ENCODE measurements around the gene SULT6B1.
A peak's percentile ranks its signal among the peaks of the same experiment; 100 is the strongest.

Gene SULT6B1

DNA sequence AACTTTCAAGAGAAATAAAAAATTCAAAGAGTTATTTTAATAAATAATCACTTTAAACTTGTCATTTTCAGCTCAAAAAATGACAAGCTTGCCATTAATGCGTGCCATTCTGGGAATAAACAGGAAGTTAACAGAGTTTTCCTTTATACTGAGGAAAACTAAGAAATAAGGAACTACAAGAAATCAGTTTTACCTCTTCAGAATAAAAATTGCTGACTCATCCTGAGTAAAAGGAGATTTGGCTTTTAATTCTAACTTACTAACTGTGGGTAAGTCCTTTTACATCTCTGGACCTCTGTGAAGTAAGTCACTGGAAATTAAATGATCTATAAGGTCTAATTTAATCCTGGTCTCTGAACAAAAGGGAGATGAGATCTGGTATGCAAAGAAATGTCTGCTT is 26.8 kb upstream of the SULT6B1 start:
- no peak for TF ChIP-seq TAF1 (IDR thresholded peaks at IDR 0.05; ENCODE audit: borderline replicate concordance, insufficient read depth, low read length)

DNA sequence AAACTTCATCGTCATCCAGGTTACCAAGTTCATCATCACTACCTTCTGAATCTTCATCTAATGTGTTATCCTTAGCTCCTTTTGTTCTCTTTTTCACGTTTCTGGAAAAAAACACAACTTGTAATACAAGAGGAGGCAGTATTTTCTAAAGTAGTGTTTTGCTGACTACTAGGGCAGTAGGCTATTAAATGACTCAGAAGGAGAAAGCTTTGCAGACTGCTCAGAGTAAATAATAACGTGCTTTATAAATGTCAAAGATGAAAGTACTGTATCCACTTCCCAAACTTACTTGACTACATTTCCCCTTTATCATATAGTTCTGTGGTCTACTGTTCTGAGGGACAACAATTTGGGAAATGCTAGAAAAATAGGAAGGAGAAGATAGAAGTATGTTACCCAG is 23.5 kb upstream of the SULT6B1 start:
- no peak for TF ChIP-seq POLR2AphosphoS5 (IDR thresholded peaks at IDR 0.05; ENCODE audit: low read depth, low read length)
- TF ChIP-seq FOXP2 (optimal IDR thresholded peaks at IDR 0.05; ENCODE audit: borderline replicate concordance, extremely low read depth, extremely low read length, insufficient read depth): no peak

DNA sequence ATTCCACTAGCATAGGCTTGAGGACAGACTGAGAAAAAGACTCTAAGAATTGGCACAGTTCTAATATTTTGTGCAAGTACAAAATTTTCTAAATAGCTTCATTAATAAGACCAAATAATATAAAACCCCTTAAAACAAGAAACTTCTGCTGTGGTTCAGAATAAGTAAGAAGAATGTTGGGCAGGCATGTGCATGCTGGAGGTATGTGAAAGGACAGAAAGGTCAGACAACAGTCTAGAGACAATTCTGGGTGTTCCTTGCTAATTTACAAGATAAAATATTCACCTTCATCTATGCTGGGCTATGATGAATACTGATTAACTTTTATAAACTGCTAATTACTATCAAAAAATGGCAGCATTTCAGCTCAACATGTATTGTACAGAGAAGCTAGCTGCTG is 22.7 kb upstream of the SULT6B1 start:
- no peak for TF ChIP-seq TAF1 (IDR thresholded peaks at IDR 0.05; ENCODE audit: borderline replicate concordance, insufficient read depth, low read length)
- TF ChIP-seq FOXP2 (optimal IDR thresholded peaks at IDR 0.05; ENCODE audit: borderline replicate concordance, extremely low read depth, extremely low read length, insufficient read depth): no peak
- TF ChIP-seq, protein P1, sequence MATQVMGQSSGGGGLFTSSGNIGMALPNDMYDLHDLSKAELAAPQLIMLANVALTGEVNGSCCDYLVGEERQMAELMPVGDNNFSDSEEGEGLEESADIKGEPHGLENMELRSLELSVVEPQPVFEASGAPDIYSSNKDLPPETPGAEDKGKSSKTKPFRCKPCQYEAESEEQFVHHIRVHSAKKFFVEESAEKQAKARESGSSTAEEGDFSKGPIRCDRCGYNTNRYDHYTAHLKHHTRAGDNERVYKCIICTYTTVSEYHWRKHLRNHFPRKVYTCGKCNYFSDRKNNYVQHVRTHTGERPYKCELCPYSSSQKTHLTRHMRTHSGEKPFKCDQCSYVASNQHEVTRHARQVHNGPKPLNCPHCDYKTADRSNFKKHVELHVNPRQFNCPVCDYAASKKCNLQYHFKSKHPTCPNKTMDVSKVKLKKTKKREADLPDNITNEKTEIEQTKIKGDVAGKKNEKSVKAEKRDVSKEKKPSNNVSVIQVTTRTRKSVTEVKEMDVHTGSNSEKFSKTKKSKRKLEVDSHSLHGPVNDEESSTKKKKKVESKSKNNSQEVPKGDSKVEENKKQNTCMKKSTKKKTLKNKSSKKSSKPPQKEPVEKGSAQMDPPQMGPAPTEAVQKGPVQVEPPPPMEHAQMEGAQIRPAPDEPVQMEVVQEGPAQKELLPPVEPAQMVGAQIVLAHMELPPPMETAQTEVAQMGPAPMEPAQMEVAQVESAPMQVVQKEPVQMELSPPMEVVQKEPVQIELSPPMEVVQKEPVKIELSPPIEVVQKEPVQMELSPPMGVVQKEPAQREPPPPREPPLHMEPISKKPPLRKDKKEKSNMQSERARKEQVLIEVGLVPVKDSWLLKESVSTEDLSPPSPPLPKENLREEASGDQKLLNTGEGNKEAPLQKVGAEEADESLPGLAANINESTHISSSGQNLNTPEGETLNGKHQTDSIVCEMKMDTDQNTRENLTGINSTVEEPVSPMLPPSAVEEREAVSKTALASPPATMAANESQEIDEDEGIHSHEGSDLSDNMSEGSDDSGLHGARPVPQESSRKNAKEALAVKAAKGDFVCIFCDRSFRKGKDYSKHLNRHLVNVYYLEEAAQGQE (IDR thresholded peaks at IDR 0.05; ENCODE audit: insufficient read depth in 1 of 2, low read depth in 2 of 2, low read length in 2 of 2): no peak
- no peak for TF ChIP-seq POLR2AphosphoS5 (IDR thresholded peaks at IDR 0.05; ENCODE audit: low read depth, low read length)
- no peak for TF ChIP-seq SIN3A (IDR thresholded peaks at IDR 0.05; ENCODE audit: borderline replicate concordance, insufficient read depth, low read length)

DNA sequence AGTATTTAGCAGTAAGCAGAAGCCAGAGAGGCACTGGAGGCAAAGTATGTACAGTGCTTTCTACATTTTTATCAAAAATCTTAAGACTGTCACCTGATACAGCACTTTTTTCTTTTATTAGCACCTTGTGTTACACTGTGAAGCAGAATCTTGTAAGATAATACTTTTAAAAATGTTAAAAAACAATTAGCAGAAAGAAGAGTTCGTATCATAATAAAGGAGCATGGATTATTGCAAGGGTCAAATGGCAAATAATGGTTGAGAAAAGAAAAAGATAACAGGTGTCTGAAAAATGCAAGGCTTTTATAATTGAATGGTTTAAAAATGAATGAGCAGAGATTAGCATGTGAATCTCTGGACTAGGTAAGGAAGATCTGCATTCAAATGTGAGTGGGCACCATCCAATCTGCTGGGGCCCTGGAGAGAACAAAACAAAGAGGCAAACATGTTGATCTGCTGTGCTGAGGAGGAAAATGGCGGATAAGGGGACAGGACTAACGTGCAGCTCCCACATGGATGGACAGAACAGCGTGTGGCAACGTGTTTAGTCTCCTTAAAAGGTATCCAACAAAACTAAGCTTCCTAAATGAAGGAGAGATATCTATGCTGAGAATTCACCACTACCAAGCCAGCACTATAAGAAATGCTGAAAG is 17.3 kb upstream of the SULT6B1 start:
- no peak for TF ChIP-seq FOXP2 (optimal IDR thresholded peaks at IDR 0.05; ENCODE audit: borderline replicate concordance, extremely low read depth, extremely low read length, insufficient read depth)
- TF ChIP-seq, protein P1 (IDR thresholded peaks at IDR 0.05; ENCODE audit: insufficient read depth in 1 of 2, low read depth in 2 of 2, low read length in 2 of 2): no peak
- TF ChIP-seq POLR2AphosphoS5 (IDR thresholded peaks at IDR 0.05; ENCODE audit: low read depth, low read length): no peak
- no peak for TF ChIP-seq SIN3A (IDR thresholded peaks at IDR 0.05; ENCODE audit: borderline replicate concordance, insufficient read depth, low read length)
- no peak for TF ChIP-seq TAF1 (IDR thresholded peaks at IDR 0.05; ENCODE audit: borderline replicate concordance, insufficient read depth, low read length)

DNA sequence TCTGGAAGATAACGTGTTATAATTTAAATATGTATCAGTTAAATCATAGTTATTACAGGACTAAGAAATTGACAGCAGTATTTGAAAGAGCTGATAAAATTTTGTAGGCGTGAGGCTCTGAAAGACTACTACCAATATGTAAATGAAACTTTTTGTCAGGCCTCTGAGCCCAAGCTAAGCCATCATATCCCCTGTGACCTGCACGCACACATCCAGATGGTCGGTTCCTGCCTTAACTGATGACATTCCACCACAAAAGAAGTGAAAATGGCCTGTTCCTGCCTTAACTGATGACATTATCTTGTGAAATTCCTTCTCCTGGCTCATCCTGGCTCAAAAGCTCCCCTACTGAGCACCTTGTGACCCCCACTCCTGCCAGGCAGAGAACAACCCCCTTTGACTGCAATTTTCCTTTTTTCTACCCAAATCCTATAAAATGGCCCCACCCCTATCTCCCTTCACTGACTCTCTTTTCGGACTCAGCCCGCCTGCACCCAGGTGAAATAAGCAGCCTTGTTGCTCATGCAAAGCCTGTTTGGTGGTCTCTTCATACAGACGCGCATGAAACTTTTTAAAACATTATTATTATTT is 16.7 kb upstream of the SULT6B1 start:
- 0 out of 2 replicates have a peak, but pooled peaks have one; percentile 16 for TF ChIP-seq POLR2AphosphoS5 (IDR thresholded peaks at IDR 0.05; ENCODE audit: low read depth, low read length)

DNA sequence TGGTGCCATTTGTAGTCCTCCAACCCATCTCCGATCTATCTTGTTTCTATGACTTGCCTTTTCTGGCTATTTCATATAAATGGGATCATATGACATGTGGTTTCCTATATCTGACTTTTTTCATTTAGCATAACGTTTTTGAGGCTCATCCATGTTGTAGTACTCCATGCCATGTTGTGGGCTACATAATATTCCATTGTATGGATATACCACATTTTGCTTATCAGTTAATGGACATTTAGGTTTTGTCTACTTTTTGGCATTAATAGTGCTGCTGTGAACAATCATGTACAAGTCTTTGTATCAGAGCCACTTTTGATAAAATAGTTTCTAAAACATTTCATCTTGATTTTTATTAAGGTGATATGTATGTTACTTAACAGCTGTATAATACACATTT is 15.2 kb upstream of the SULT6B1 start:
- TF ChIP-seq TAF1 (IDR thresholded peaks at IDR 0.05; ENCODE audit: borderline replicate concordance, insufficient read depth, low read length) (no peak), SIN3A (IDR thresholded peaks at IDR 0.05; ENCODE audit: borderline replicate concordance, insufficient read depth, low read length) (no peak), FOXP2 (optimal IDR thresholded peaks at IDR 0.05; ENCODE audit: borderline replicate concordance, extremely low read depth, extremely low read length, insufficient read depth) (no peak), POLR2AphosphoS5 (IDR thresholded peaks at IDR 0.05; ENCODE audit: low read depth, low read length) (no peak)
- TF ChIP-seq, protein P1 (IDR thresholded peaks at IDR 0.05; ENCODE audit: insufficient read depth in 1 of 2, low read depth in 2 of 2, low read length in 2 of 2): no peak

DNA sequence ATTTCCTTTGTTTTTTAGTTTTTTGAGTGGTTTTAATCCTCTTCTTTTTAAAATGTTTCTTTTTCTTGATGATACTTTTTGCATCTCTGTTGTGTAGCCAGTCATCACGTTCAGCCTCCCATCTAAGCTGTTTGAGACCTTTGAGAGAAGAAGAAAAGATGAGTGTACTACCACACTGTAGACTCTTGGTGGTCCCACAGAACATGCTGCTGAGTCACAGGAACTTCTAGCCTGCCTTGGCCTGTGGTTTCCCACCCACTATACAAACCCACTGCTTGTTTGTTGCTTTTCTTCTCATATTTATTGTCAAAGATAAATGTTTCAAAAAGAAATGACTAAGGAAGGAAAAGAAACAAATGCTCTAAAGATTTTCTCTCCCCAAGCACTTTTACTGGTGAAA is 13.3 kb upstream of the SULT6B1 start:
- TF ChIP-seq TAF1 (IDR thresholded peaks at IDR 0.05; ENCODE audit: borderline replicate concordance, insufficient read depth, low read length): no peak
- TF ChIP-seq, protein P1 (IDR thresholded peaks at IDR 0.05; ENCODE audit: insufficient read depth in 1 of 2, low read depth in 2 of 2, low read length in 2 of 2): no peak
- TF ChIP-seq FOXP2 (optimal IDR thresholded peaks at IDR 0.05; ENCODE audit: borderline replicate concordance, extremely low read depth, extremely low read length, insufficient read depth): no peak
- no peak for TF ChIP-seq POLR2AphosphoS5 (IDR thresholded peaks at IDR 0.05; ENCODE audit: low read depth, low read length)
- no peak for TF ChIP-seq SIN3A (IDR thresholded peaks at IDR 0.05; ENCODE audit: borderline replicate concordance, insufficient read depth, low read length)
